HepG2 (cell line): ENCODE data around the gene MAP2K3. TPM values are rescaled to one million over a fixed set of nuclear protein-coding genes. Genes with fewer than 3 reads are reported as not detected.
A peak's percentile ranks its signal among the peaks of the same experiment; 100 is the strongest.

Experiments
- FOSL2 ChIP-seq: sonication (generic); formaldehyde crosslinking; IDR thresholded peaks from 2 replicates; pipeline ENCODE4 v1.4.0; 2020; ENCODE audit warnings: missing genetic modification reagents
- GPN1 ChIP-seq: sonication (generic); formaldehyde crosslinking; IDR thresholded peaks from 2 replicates; pipeline ENCODE4 v1.5.1; 2020; ENCODE audit warnings: missing genetic modification reagents, borderline replicate concordance
- HOXD1 ChIP-seq: sonication (generic); formaldehyde crosslinking; IDR thresholded peaks from 2 replicates; pipeline ENCODE4 v1.5.0; 2020; ENCODE audit warnings: missing genetic modification reagents
- IRX3 ChIP-seq: sonication (generic); formaldehyde crosslinking; IDR thresholded peaks from 2 replicates; pipeline ENCODE4 v1.8.1; 2023; ENCODE audit warnings: mild to moderate bottlenecking, low read depth, missing genetic modification reagents, borderline replicate concordance
- JDP2 ChIP-seq: sonication (generic); formaldehyde crosslinking; IDR thresholded peaks from 2 replicates; pipeline ENCODE4 v1.8.1; 2022; ENCODE audit warnings: missing genetic modification reagents, borderline replicate concordance
- KAT8 ChIP-seq: IDR thresholded peaks from 2 replicates; pipeline ENCODE4 v1.6.1; 2016; ENCODE audit warnings: missing genetic modification reagents, missing compliant biosample characterization
- KIAA2018 ChIP-seq: sonication (generic); formaldehyde crosslinking; IDR thresholded peaks from 2 replicates; pipeline ENCODE4 v1.5.0; 2020; ENCODE audit warnings: mild to moderate bottlenecking, missing genetic modification reagents, borderline replicate concordance
- MEIS1 ChIP-seq: sonication (generic); formaldehyde crosslinking; IDR thresholded peaks from 2 replicates; pipeline ENCODE4 v1.9.0; 2021; ENCODE audit warnings: mild to moderate bottlenecking, missing genetic modification reagents, moderate library complexity, borderline replicate concordance
- MLX ChIP-seq: IDR thresholded peaks from 2 replicates; pipeline ENCODE4 v1.6.1; 2016
- PHF5A ChIP-seq: IDR thresholded peaks from one replicate; pipeline ENCODE4 v1.6.1; 2018; ENCODE audit warnings: low read depth, missing genetic modification reagents; ENCODE audit not compliant: unreplicated experiment
- SOX5 ChIP-seq: IDR thresholded peaks from 2 replicates; pipeline ENCODE4 v1.6.1; 2016; ENCODE audit warnings: borderline replicate concordance
- TEAD3 ChIP-seq: optimal IDR thresholded peaks from 2 replicates; pipeline ENCODE3; 2016; ENCODE audit warnings: borderline replicate concordance
- ZFP1 ChIP-seq: IDR thresholded peaks from 2 replicates; pipeline ENCODE4 v1.6.1; 2016
- polyA plus RNA-seq, 8 experiments: library from polyadenylated mRNA; depleted of rRNA in 3 of 8; stranded (reverse) in 7 of 8; unstranded in 1 of 8; fragments of >200 nt; fragmentation: Illumina TruSeq in 4 of 8; extraction: Trizol in 4 of 8; gene quantifications; 2 replicates each; pipeline versions ENCODE4 v1.2.1 to v1.2.3, GENCODE V29; 2011 to 2016; ENCODE audit warnings: low read depth in 4 of 8, missing spikeins in 1 of 8, mixed read lengths in 1 of 8; ENCODE audit not compliant: insufficient read depth in 1 of 8
- total RNA-seq, 5 experiments: library from RNA; depleted of rRNA; stranded (reverse); fragments of >200 nt; fragmentation: Illumina TruSeq; extraction: Trizol; gene quantifications; 2 replicates each; pipeline ENCODE4 v1.2.3, GENCODE V29; 2016; ENCODE audit warnings: low read depth in 1 of 5
- TF ChIP-seq, protein P1 (sequence below): sonication (generic); formaldehyde crosslinking; IDR thresholded peaks from 2 replicates; pipeline ENCODE4 v1.5.0; 2020; ENCODE audit warnings: mild to moderate bottlenecking, missing genetic modification reagents
- TF ChIP-seq, protein P2 (sequence below): sonication (generic); formaldehyde crosslinking; IDR thresholded peaks from 2 replicates; pipeline ENCODE4 v1.4.0; 2020; ENCODE audit warnings: missing genetic modification reagents
- TF ChIP-seq, protein P3 (sequence below): IDR thresholded peaks from 2 replicates; pipeline ENCODE4 v1.6.1; 2016; ENCODE audit warnings: mild to moderate bottlenecking

The MAP2K3 gene
- total and polyA plus RNA-seq, 2 of the 13 experiments (the other 11 are each of a cell fraction or from before 2014, with no cell fraction given): 20.5 to 27.4 TPM

DNA sequence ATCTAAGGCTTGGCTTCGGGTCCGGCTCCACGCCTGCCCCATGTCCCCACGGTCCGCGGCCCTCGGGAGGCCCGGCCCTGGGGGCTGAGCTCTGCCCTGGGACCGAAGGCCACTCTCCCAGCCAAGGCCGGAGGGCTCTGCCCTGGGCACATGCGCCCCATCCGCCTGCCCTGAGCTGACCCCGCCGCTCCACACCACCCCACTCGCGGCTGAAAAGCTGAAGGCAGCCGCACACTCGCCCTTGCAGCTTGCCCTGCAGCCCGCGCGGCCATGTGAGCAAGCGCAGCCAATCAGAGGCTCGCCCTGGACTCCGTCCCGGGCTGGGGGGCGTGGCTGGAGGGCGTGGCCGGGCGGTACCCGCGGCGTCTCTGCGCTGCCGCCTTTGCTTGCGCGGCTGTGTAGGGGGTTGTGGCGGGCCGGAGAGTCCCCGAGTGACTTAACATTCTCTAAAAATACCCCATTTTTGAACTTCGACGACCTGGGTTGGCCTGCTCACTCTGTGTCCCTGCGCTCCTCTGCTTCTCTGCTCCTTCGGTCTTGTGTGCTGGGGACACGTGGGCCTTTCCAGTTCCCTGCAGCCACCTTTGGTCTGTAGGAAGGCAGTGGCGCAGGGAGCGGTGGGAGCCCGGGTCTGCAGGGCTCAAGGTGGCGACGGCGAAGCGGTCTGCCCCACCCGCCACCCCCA, 8.8 kb upstream of the MAP2K3 start (continued):
- TF ChIP-seq, protein P1, sequence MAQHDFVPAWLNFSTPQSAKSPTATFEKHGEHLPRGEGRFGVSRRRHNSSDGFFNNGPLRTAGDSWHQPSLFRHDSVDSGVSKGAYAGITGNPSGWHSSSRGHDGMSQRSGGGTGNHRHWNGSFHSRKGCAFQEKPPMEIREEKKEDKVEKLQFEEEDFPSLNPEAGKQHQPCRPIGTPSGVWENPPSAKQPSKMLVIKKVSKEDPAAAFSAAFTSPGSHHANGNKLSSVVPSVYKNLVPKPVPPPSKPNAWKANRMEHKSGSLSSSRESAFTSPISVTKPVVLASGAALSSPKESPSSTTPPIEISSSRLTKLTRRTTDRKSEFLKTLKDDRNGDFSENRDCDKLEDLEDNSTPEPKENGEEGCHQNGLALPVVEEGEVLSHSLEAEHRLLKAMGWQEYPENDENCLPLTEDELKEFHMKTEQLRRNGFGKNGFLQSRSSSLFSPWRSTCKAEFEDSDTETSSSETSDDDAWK (CRISPR knock-in tag): no peak
- TF ChIP-seq TEAD3 (CRISPR knock-in tag): no peak
- TF ChIP-seq KIAA2018 (CRISPR knock-in tag): peak; percentile 53; the same call in 1 of the 2 replicates
- TF ChIP-seq JDP2 (CRISPR knock-in tag): no peak
- no peak for TF ChIP-seq IRX3 (CRISPR knock-in tag)
- no peak for TF ChIP-seq ZFP1 (CRISPR knock-in tag)
- TF ChIP-seq MLX (CRISPR knock-in tag): no peak
- TF ChIP-seq MEIS1 (CRISPR knock-in tag): no peak; the same call in 1 of the 2 replicates
- TF ChIP-seq KAT8 (CRISPR knock-in tag): peak; percentile 26; the same call in 1 of the 2 replicates
- TF ChIP-seq, protein P2, sequence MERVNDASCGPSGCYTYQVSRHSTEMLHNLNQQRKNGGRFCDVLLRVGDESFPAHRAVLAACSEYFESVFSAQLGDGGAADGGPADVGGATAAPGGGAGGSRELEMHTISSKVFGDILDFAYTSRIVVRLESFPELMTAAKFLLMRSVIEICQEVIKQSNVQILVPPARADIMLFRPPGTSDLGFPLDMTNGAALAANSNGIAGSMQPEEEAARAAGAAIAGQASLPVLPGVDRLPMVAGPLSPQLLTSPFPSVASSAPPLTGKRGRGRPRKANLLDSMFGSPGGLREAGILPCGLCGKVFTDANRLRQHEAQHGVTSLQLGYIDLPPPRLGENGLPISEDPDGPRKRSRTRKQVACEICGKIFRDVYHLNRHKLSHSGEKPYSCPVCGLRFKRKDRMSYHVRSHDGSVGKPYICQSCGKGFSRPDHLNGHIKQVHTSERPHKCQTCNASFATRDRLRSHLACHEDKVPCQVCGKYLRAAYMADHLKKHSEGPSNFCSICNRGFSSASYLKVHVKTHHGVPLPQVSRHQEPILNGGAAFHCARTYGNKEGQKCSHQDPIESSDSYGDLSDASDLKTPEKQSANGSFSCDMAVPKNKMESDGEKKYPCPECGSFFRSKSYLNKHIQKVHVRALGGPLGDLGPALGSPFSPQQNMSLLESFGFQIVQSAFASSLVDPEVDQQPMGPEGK (CRISPR knock-in tag): no peak
- TF ChIP-seq SOX5 (CRISPR knock-in tag): no peak
- TF ChIP-seq PHF5A (CRISPR knock-in tag): no peak
- TF ChIP-seq FOSL2 (CRISPR knock-in tag): 0 out of 2 replicates have a peak, but pooled peaks have one; percentile 3
- TF ChIP-seq HOXD1: no peak
- TF ChIP-seq GPN1 (CRISPR knock-in tag): no peak
- TF ChIP-seq, protein P3, sequence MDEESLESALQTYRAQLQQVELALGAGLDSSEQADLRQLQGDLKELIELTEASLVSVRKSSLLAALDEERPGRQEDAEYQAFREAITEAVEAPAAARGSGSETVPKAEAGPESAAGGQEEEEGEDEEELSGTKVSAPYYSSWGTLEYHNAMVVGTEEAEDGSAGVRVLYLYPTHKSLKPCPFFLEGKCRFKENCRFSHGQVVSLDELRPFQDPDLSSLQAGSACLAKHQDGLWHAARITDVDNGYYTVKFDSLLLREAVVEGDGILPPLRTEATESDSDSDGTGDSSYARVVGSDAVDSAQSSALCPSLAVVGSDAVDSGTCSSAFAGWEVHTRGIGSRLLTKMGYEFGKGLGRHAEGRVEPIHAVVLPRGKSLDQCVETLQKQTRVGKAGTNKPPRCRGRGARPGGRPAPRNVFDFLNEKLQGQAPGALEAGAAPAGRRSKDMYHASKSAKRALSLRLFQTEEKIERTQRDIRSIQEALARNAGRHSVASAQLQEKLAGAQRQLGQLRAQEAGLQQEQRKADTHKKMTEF (CRISPR knock-in tag): peak; percentile 67; the same call in 1 of the 2 replicates
